ENCODE data around the gene HTRA3.

GRCh38 chr4:8353912-8354453 is 84.4 kb downstream of the HTRA3 start:
- TF ChIP-seq CTCF (IDR thresholded peaks at IDR 0.05; ENCODE audit: poor library complexity) (no peak), EZH2phosphoT487 (IDR thresholded peaks at IDR 0.05; ENCODE audit: low read depth, severe bottlenecking, unreplicated experiment) (no peak)

All from hepatocyte (in vitro differentiated cells).